HCT116 (cell line): ENCODE results near the gene SETX. TPM values are rescaled to one million over a fixed set of nuclear protein-coding genes. Genes with fewer than 3 reads are reported as not detected.

Experiments used
- ATAC-seq: fragments of 200-7000 bp; cut with Tn5 transposase; 2 replicates; pipeline ENCODE4 v1.9.1; 2020; ENCODE audit warnings: mild to moderate bottlenecking, moderate library complexity
- BruUV-seq: library from RNA; stranded (reverse); fragments of 400-500 nt; replicated peaks from 2 replicates; lab custom pipeline; 2021; lab: Mats Ljungman, UMichigan
- CTCF ChIA-PET: fragments of 300-600 bp; sonication (Branson Sonifier 250); formaldehyde crosslinking; loops from one replicate; lab custom pipeline; 2021; ENCODE audit warnings: antibody characterized with exemption; lab: Charles Lee
- POLR2A ChIA-PET: fragments of 300-600, 350-600 bp; sonication (Branson Sonifier 250); formaldehyde crosslinking; loops from one replicate; lab custom pipeline; 2021; ENCODE audit warnings: antibody characterized with exemption; lab: Charles Lee
- RAD21 ChIA-PET, 2 experiments: fragments of 300-600 bp; sonication (Branson Sonifier 250); formaldehyde crosslinking; loops; one replicate each; lab custom pipeline; 2023; ENCODE audit warnings: low total read pairs in 2 of 2; ENCODE audit not compliant: uncharacterized antibody in 2 of 2, unreplicated experiment in 2 of 2, low non-redundant PET in 1 of 2; lab: Charles Lee
- DNase-seq: peaks from one replicate; pipeline ENCODE4 v3.0.0-alpha.2; 2010; ENCODE audit warnings: low read depth, low spot score
- H2AFZ ChIP-seq: fragments of 200-600 bp; shearing (Covaris generic), sonication (generic); 2 replicates; pipeline ENCODE4 v1.6.1; 2017; ENCODE audit warnings: low read depth, mixed run types, mixed read lengths, antibody characterized with exemption, low read length; ENCODE audit not compliant: poor library complexity, severe bottlenecking
- H3K27ac ChIP-seq: 2 replicates; pipeline ENCODE4 v1.5.1; 2012; ENCODE audit warnings: low read depth, low read length
- H3K27me3 ChIP-seq: fragments of 200-600 bp; sonication (generic); 2 replicates; pipeline ENCODE4 v1.6.1; 2016; ENCODE audit warnings: mixed run types, low read length, mixed read lengths; ENCODE audit not compliant: insufficient read depth
- H3K36me3 ChIP-seq, 2 experiments: fragments of 200-500 bp in 1 of 2; fragments of 200-600 bp in 1 of 2; sonication (Bioruptor generic) in 1 of 2; sonication (generic) in 1 of 2; 2 replicates each; pipeline versions ENCODE4 v1.5.1 to v1.6.1; 2014 to 2016; ENCODE audit warnings: low read length in 2 of 2, inconsistent platforms in 1 of 2, mixed read lengths in 1 of 2, mixed run types in 1 of 2; ENCODE audit not compliant: insufficient read depth in 2 of 2, control insufficient read depth in 1 of 2
- H3K4me1 ChIP-seq, 2 experiments: fragments of 200-600 bp in 1 of 2; sonication (generic) in 1 of 2; 2 replicates each; pipeline versions ENCODE4 v1.5.1 to v1.6.1; 2012 to 2017; ENCODE audit warnings: low read length in 2 of 2, inconsistent platforms in 1 of 2, mild to moderate bottlenecking in 1 of 2, mixed read lengths in 1 of 2, mixed run types in 1 of 2, moderate library complexity in 1 of 2; ENCODE audit not compliant: insufficient read depth in 2 of 2, control insufficient read depth in 1 of 2
- H3K4me2 ChIP-seq: fragments of 200-600 bp; sonication (generic); 2 replicates; pipeline ENCODE4 v1.6.1; 2017; ENCODE audit warnings: mixed run types, low read length, mixed read lengths
- H3K4me3 ChIP-seq, 2 experiments: fragments of 200-600 bp in 1 of 2; sonication (generic) in 1 of 2; replicated peaks in 1 of 2; 2 replicates each; pipeline ENCODE4 v1.5.1; 2011 to 2016; ENCODE audit warnings: low read length in 2 of 2, control low read depth in 1 of 2, low read depth in 1 of 2, mild to moderate bottlenecking in 1 of 2, mixed read lengths in 1 of 2, mixed run types in 1 of 2
- H3K79me2 ChIP-seq: fragments of 200-600 bp; sonication (generic); 2 replicates; pipeline ENCODE4 v1.6.1; 2017; ENCODE audit warnings: mild to moderate bottlenecking, mixed run types, low read length, moderate library complexity, mixed read lengths; ENCODE audit not compliant: insufficient read depth
- H3K9ac ChIP-seq: fragments of 200-600 bp; sonication (generic); 2 replicates; pipeline ENCODE4 v1.6.1; 2016; ENCODE audit warnings: low read length, mixed read lengths
- H3K9me2 ChIP-seq: fragments of 200-600 bp; sonication (generic), shearing (Covaris generic); 2 replicates; pipeline ENCODE4 v1.6.1; 2017; ENCODE audit warnings: mixed run types, mild to moderate bottlenecking, moderate library complexity; ENCODE audit not compliant: insufficient read depth
- H3K9me3 ChIP-seq, 2 experiments: fragments of 200-500 bp in 1 of 2; fragments of 200-600 bp in 1 of 2; sonication (Bioruptor generic) in 1 of 2; sonication (generic) in 1 of 2; 2 replicates each; pipeline ENCODE4 v1.6.1; 2014 to 2017; ENCODE audit warnings: low read length in 2 of 2, mixed read lengths in 2 of 2, inconsistent platforms in 1 of 2, low read depth in 1 of 2, mild to moderate bottlenecking in 1 of 2, mixed run types in 1 of 2, moderate library complexity in 1 of 2; ENCODE audit not compliant: control insufficient read depth in 1 of 2, insufficient read depth in 1 of 2
- H4K20me1 ChIP-seq: fragments of 200-600 bp; sonication (generic), shearing (Covaris generic); 2 replicates; pipeline ENCODE4 v1.6.1; 2017; ENCODE audit warnings: mixed run types, mild to moderate bottlenecking, moderate library complexity; ENCODE audit not compliant: insufficient read depth
- CBX3 ChIP-seq: IDR thresholded peaks from 2 replicates; pipeline ENCODE4 v1.6.1; 2012; ENCODE audit warnings: low read depth
- CEBPB ChIP-seq: IDR thresholded peaks from 2 replicates; pipeline ENCODE4 v1.6.1; 2012; ENCODE audit warnings: low read depth
- CTCF ChIP-seq, 3 experiments: fragments of 200-600 bp in 1 of 3; sonication (generic) in 1 of 3; IDR thresholded peaks in 2 of 3; conservative IDR thresholded peaks in 1 of 3; 2 replicates each; pipeline ENCODE4 v1.5.1; 2012 to 2017; ENCODE audit warnings: low read depth in 2 of 3, low read length in 2 of 3, antibody characterized with exemption in 1 of 3, borderline replicate concordance in 1 of 3, control low read depth in 1 of 3, mild to moderate bottlenecking in 1 of 3, mixed read lengths in 1 of 3, mixed run types in 1 of 3, moderate library complexity in 1 of 3; ENCODE audit not compliant: insufficient read depth in 1 of 3
- MAX ChIP-seq: IDR thresholded peaks from 2 replicates; pipeline ENCODE4 v1.6.1; 2012
- RAD21 ChIP-seq: IDR thresholded peaks from 2 replicates; pipeline ENCODE4 v1.6.1; 2012; ENCODE audit warnings: low read depth, mild to moderate bottlenecking
- REST ChIP-seq: IDR thresholded peaks from 2 replicates; pipeline ENCODE4 v1.6.1; 2012; ENCODE audit warnings: low read depth
- SIN3A ChIP-seq: IDR thresholded peaks from 2 replicates; pipeline ENCODE4 v1.6.1; 2012; ENCODE audit warnings: low read depth
- TCF7L2 ChIP-seq: IDR thresholded peaks from 2 replicates; pipeline ENCODE4 v1.7.0; 2011; ENCODE audit warnings: borderline replicate concordance, inconsistent platforms; ENCODE audit not compliant: insufficient read depth, insufficient read length; ENCODE audit errors: extremely low read depth
- ZBTB33 ChIP-seq: IDR thresholded peaks from 2 replicates; pipeline ENCODE4 v1.6.1; 2011; ENCODE audit warnings: mild to moderate bottlenecking, low read length, moderate library complexity; ENCODE audit not compliant: insufficient replicate concordance; ENCODE audit errors: extremely low read depth
- ZNF274 ChIP-seq: fragments of 200-500 bp; sonication (Bioruptor generic); IDR thresholded peaks from 2 replicates; pipeline ENCODE4 v1.6.1; 2014; ENCODE audit warnings: mild to moderate bottlenecking, low read depth, low read length, inconsistent platforms
- intact Hi-C: fragments of 100-400 bp; cut with micrococcal nuclease; formaldehyde crosslinking; loops from 2 replicates; pipeline ENCODE4 v1.10.0; 2022
- total RNA-seq: library from RNA; stranded (reverse); gene quantifications from one replicate; pipeline ENCODE4 v1.2.1, GENCODE V29; 2021; ENCODE audit not compliant: unreplicated experiment

The SETX gene
- total RNA-seq, 1 experiment from 2014 or later = 38.5 TPM

GRCh38 chr9:132369421-132369820 lies 14.6 kb upstream of the SETX start:
- intact Hi-C loops = no loop called here
- Histone ChIP-seq H3K9ac (no peak overlapping the region), H3K9me3 (no peaks in the 10 kb centered on the region), H3K4me1 (0 out of 4 replicates have a peak, but pooled peaks cover 0 to 2% of the 10 kb centered on the region in 2 experiments), H3K27ac (no peak overlapping the region), H3K9me2 (no peaks in the 10 kb centered on the region), H3K4me2 (no peak overlapping the region), H3K36me3 (no peaks in the 10 kb centered on the region), H4K20me1 (no peaks in the 10 kb centered on the region), H3K4me3 (no peak overlapping the region), H2AFZ (no peak overlapping the region), H3K27me3 (no peaks in the 10 kb centered on the region), H3K79me2 (no peaks in the 10 kb centered on the region)
- no TSS peak for BruUV-seq
- TF ChIP-seq TCF7L2 (no peak), ZNF274 (no peak), CTCF (IDR thresholded peaks at IDR 0.05 in 2 of 3, conservative IDR thresholded peaks at IDR 0.05 in 1 of 3; ENCODE audit: borderline replicate concordance in 1 of 3, insufficient read depth in 1 of 3, low read depth in 2 of 3, low read length in 2 of 3) (no peak), RAD21 (no peak), CEBPB (no peak), SIN3A (no peak), ZBTB33 (no peak), CBX3 (no peak), REST (no peak), MAX (no peak)
- no peak for ATAC-seq
- ChIA-PET RAD21 (no interaction called here), POLR2A (no interaction called here), CTCF (no interaction called here)
- DNase-seq = no peak
